Uterus (tissue), 2 donors: Measurements from ENCODE around the gene CCDC179.

ENCODE experiments used
- CTCF ChIP-seq, 4 experiments: fragments of 200-600 bp in 2 of 4; fragments of 450-650 bp in 2 of 4; sonication (generic) in 2 of 4; IDR thresholded peaks; one replicate each; pipeline ENCODE4 v1.5.1; 2016 to 2019; ENCODE audit warnings: antibody characterized with exemption in 4 of 4, mild to moderate bottlenecking in 2 of 4, moderate library complexity in 1 of 4
- POLR2A ChIP-seq, 2 donors: fragments of 450-650 bp; IDR thresholded peaks; one replicate each; pipeline ENCODE4 v1.6.1; 2016; ENCODE audit warnings: antibody characterized with exemption in 2 of 2, mild to moderate bottlenecking in 1 of 2, moderate library complexity in 1 of 2

- TF ChIP-seq CTCF (IDR thresholded peaks at IDR 0.05) (no peak), POLR2A (IDR thresholded peaks at IDR 0.05) (no peak)
These were observed 40.7 kb upstream of the CCDC179 start for GRCh38 chr11:22900764-22901486.
